ENCODE measurements around the gene C9orf50.
"Not testable (repeated sequence)": the region's sequence is repeated elsewhere in the genome, so short reads cannot be mapped to it uniquely, and the experiment has no call there.

Gene C9orf50, protein sequence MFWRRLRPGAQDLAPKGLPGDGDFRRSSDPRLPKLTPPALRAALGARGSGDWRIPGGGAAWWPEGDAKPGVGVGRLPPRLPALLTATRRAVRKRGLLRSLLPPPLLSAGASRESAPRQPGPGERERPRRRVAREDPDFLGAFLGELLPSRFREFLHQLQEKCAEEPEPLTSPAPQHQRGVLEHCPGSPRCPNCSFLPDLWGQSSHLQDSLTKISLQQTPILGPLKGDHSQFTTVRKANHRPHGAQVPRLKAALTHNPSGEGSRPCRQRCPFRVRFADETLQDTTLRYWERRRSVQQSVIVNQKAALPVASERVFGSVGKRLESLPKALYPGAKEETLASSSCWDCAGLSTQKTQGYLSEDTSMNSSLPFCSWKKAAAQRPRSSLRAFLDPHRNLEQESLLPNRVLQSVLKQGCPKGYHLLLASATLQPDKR

GRCh38 chr9:129620669-129621295 lies at the start of gene C9orf50:
C9orf50 (minus strand) TSS chr9:129621101; CDS start chr9:129620574, 527 bp downstream.
- no peak for DNase-seq

DNA sequence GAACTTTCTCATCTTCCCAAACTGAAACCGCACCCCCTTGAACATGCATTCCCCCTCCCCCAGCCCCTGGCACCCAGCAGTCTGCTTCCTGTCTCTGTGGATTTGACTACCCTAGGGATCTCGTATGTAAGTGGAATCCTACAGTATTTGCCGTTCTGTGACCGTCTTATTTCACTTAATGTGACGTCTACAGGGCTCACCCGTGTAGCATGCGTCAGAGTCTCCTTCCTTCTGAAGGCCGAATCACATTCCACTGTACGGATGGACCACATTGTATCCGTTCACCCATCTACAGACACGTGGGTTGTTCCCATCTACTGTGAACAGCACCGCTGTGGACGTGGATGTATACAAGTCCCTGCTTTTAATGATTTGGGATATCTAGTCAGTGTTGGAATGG lies 49.0 kb upstream of the C9orf50 start:
- DNase-seq, result no peak

- no peak for DNase-seq
Measured at GRCh38 chr9:129669141-129669718, 48.3 kb upstream of the C9orf50 start.

GRCh38 chr9:129667850-129668249 lies 46.9 kb upstream of the C9orf50 start:
- no peak for DNase-seq

GRCh38 chr9:129667378-129667777 lies 46.5 kb upstream of the C9orf50 start:
- no peak for DNase-seq

GRCh38 chr9:129666575-129666974 lies 45.7 kb upstream of the C9orf50 start:
- no peak for DNase-seq

GRCh38 chr9:129665814-129666520 lies 45.1 kb upstream of the C9orf50 start:
- DNase-seq, result no peak

DNA sequence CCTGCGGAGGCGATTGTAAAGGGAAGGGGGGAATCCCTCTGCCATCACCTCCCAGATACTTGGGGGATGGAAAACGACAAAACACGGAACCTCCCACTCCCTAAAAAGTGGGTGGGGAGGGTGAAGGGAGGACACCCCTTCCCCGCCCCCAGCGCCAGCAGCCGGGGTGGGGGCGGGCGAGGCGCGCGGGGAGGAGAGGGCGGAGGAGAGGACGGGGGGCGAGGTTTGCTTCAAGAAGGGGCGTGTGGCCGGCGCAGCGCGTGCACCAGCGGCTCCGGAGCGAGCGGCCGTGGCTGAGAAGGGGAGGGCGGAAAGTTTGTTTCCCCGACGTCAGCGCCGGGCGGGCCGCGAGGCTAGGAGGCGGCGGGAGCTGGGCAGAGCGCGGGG lies 44.5 kb upstream of the C9orf50 start, which contains the start of gene PRRX2:
TSS of gene PRRX2 (plus strand) at position 259 of the 387 bp plus-strand sequence. CDS start 221 bp downstream, outside the sequence.
- DNase-seq, result peak; percentile 49

- DNase-seq, result no peak
Measured at GRCh38 chr9:129664746-129665388, 44.0 kb upstream of the C9orf50 start.

DNA sequence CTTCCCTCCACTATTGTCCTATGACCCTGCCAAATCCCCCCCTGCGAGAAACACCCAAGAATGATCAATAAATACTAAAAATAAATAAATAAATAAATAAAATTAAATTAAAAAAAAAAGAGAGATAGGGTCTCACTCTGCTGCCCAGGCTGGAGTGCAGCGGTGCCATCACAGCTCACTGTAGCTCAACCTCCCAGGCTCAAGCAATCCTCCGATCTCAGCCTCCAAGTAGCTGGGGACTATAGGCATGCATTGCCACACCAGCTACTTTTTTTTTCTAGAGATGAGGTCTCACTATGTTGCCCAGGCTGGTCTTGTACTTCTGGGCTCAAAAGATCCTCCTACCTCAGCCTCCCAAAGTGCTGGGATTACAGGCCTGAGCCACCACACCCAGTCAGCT lies 41.3 kb upstream of the C9orf50 start:
- DNase-seq, result not testable (repeated sequence)

- DNase-seq, result no peak
Measured at GRCh38 chr9:129661029-129661428, 40.1 kb upstream of the C9orf50 start.

DNA sequence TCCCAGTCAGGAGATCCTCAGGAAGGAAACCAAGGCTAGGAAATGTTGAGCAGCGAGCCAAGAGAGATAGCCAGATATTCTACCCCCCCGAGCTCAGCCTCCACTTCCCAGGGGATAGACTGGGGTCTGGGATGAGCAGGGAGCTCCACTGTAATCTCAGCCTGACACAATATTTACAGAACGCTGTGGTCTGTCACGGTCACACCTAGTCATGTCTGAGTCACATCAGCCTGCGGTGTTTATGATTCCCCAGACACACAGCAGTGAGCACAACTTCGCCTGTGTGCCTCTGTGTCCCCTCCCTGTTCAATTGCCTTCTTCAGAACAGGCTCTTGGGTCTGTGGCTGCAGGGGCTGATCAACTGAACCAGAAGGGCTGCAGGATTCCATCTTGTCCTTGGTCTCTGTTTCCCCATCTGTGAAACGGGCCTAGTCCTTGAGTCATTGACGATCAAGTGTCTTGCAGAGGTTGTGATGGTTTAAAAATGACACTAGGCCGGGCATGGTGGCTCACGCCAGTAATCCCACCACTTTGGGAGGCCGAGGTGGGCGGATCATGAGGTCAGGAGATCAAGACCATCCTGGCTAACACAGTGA lies 36.0 kb upstream of the C9orf50 start:
- DNase-seq, result no peak

GRCh38 chr9:129655696-129656095 lies 34.8 kb upstream of the C9orf50 start:
- no peak for DNase-seq

- no peak for DNase-seq
Measured at GRCh38 chr9:129655154-129655553, 34.3 kb upstream of the C9orf50 start.

GRCh38 chr9:129654554-129655040 lies 33.7 kb upstream of the C9orf50 start:
- DNase-seq, result no peak

GRCh38 chr9:129653823-129654553 lies 33.1 kb upstream of the C9orf50 start:
- DNase-seq, result no peak

- DNase-seq, result no peak
Measured at GRCh38 chr9:129650680-129651235, 29.9 kb upstream of the C9orf50 start.

DNA sequence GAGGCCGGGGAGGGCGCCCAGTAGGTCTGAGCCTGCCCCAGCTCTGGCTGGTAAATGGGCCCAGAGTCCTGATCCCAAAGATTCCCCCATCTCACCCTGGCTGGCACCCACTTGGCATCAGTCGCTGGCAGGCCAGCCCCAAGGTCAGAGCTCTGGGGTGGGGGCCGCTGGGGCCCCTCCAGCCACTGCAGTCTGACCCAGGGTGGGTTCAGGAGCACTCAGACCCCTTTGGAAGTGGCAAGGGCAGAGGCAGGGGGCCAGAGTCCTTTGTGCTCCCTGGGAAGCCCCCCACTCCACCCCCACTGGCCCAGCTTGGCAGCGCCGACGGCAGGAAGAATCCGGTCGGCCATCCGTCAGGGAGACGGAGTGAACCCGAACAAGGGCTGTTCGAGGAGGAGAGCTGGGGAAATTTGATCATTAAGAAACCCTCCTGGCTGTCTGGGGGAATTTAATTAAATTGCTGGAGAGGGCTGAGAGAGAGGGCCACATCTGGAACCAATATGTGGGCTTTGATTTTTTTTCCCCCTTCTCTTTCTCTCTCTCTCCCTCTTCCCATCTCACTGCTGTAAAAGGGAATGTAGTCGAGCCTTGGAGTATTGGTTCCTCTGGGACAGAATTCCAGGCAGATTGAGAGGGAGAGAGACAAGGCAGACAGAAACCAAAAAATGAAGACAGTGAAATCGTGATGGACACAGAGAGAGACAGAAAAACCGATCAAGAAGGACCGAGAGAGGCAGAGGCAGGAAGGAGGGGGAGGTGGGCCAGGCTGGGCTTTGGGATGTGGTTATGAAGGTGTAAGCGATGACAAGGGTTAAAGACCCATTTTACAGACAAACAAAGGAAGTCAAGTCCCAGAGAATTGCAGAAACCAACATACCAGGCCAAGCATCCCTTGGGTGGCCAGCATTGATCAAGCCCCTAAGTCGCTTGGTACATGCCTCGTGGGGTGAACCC lies 29.1 kb upstream of the C9orf50 start:
- DNase-seq, result no peak

DNA sequence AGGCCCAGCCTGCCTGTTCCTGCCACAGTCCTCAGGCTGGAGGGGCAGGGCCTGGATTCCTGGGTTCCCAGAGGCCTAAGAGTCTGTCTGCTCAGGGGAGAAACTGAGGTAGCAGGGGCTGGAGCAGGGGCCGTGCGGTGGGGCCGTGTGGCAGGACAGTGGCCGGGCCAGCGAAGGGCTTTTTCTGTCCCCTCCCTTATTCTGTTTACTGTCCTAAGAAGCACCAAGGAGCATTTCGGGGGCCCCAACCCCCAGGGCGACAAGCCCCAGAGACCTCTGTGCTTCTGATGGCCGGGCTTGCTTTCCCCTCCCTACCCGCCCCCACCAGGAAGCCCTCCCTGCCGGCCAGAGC lies 27.8 kb upstream of the C9orf50 start:
- no peak for DNase-seq

Measured in hematopoietic multipotent progenitor cell treated with erythropoietin and hydrocortisone succinate and interleukin-3 and kit ligand, for 6 days (in vitro differentiated cells).